Stomach (tissue), 19 donors: Measurements from ENCODE around the gene MAMDC2. TPM values are rescaled to one million over a fixed set of nuclear protein-coding genes. Genes with fewer than 3 reads are reported as not detected.

Experiments
- DNase-seq, 2 donors: peaks; one replicate each; pipeline versions ENCODE4 v3.0.0 to v3.0.0-alpha.2; 2013 to 2019
- H3K27ac ChIP-seq, 5 donors: fragments of 200-600 bp in 4 of 5; sonication (generic) in 4 of 5; one replicate each; pipeline ENCODE4 v1.5.1; 2013 to 2019; ENCODE audit warnings: mild to moderate bottlenecking in 1 of 5, moderate library complexity in 1 of 5
- H3K27me3 ChIP-seq, 3 donors: fragments of 200-600 bp; sonication (generic); one replicate each; pipeline ENCODE4 v1.5.1; 2017 to 2019; ENCODE audit warnings: mixed run types in 1 of 3
- H3K36me3 ChIP-seq, 4 donors: fragments of 200-600 bp; sonication (generic); 1 replicate in 3 of 4; 2 replicates in 1 of 4; pipeline ENCODE4 v1.5.1; 2016 to 2019
- H3K4me1 ChIP-seq, 4 donors: fragments of 200-600 bp; sonication (generic); one replicate each; pipeline ENCODE4 v1.5.1; 2016 to 2019
- H3K4me3 ChIP-seq, 4 donors: fragments of 200-600 bp; sonication (generic) in 3 of 4; one replicate each; pipeline ENCODE4 v1.5.1; 2016 to 2019; ENCODE audit warnings: mild to moderate bottlenecking in 1 of 4
- H3K9me3 ChIP-seq, 4 donors: fragments of 200-600 bp; sonication (generic); one replicate each; pipeline ENCODE4 v1.5.1; 2016 to 2019
- CTCF ChIP-seq, 7 experiments: fragments of 450-650 bp in 4 of 7; fragments of 200-600 bp in 3 of 7; sonication (generic) in 3 of 7; IDR thresholded peaks; one replicate each; pipeline ENCODE4 v1.5.1; 2016 to 2019; ENCODE audit warnings: antibody characterized with exemption in 7 of 7, control low read depth in 2 of 7, mild to moderate bottlenecking in 1 of 7
- EP300 ChIP-seq: sonication (generic); formaldehyde crosslinking; IDR thresholded peaks from one replicate; pipeline ENCODE4 v1.6.1; 2017; ENCODE audit warnings: antibody characterized with exemption
- POLR2A ChIP-seq, 4 donors: fragments of 450-650 bp; IDR thresholded peaks; one replicate each; pipeline ENCODE4 v1.6.1; 2016; ENCODE audit warnings: antibody characterized with exemption in 4 of 4, control low read depth in 2 of 4, mild to moderate bottlenecking in 1 of 4, moderate library complexity in 1 of 4
- POLR2AphosphoS5 ChIP-seq, 3 donors: sonication (generic); formaldehyde crosslinking; IDR thresholded peaks; one replicate each; pipeline ENCODE4 v1.6.1; 2016; ENCODE audit warnings: antibody characterized with exemption in 3 of 3
- WGBS, 5 donors: extraction: QIAGEN DNeasy Blood & Tissue Kit in 3 of 5; methylation state at CpG; one replicate each; pipeline versions ENCODE4 v1.1.5 to v1.1.7; 2013 to 2018; 5-methylcytosine and 5-hydroxymethylcytosine counted together
- intact Hi-C: fragments of 100-400 bp; cut with DNase I; formaldehyde crosslinking; loops from one replicate; pipeline ENCODE4 v1.15.1; 2023; ENCODE audit warnings: low total_unique reads
- long read RNA-seq, 10 donors: transcript quantifications; one replicate each; lab custom pipeline, GENCODE V29; 2026
- polyA plus RNA-seq, 3 donors: library from polyadenylated mRNA; stranded (reverse); fragments of 200-250 nt; gene quantifications; one replicate each; pipeline ENCODE4 v1.2.3, GENCODE V29; 2013
- total RNA-seq, 5 donors: library from RNA; depleted of rRNA; stranded (reverse); fragments of >200 nt; gene quantifications; one replicate each; pipeline versions ENCODE4 v1.1.0 to v1.2.3, GENCODE V29; 2014 to 2016
- donor health status: healthy with polysubstance abuse.
- donor health status: Bipolar disorder and iron deficiency.
- donor health status: healthy.

MAMDC2 gene
- total RNA-seq: 10 to 100 TPM in 4 of 5 donors, 1 to 10 TPM in 1; 7.2 to 91.4 (median 42.4) TPM
- polyA plus RNA-seq: 10 to 100 TPM in 2 of 3 donors, 1 to 10 TPM in 1; 7.0 to 16.2 (median 12.0) TPM
- long read RNA-seq, donor 1: 0 reads
- long read RNA-seq, donor 2, partial matches to known transcripts: 0 of 2 reads
- long read RNA-seq, donor 2, other reads (novel, unspliced or antisense): 0 of 2 reads
- long read RNA-seq, donor 3: 0 reads
- long read RNA-seq, donor 4: 0 reads
- long read RNA-seq, donor 5, partial matches to known transcripts: 0 of 1 reads
- long read RNA-seq, donor 5, other reads (novel, unspliced or antisense): 0 of 1 reads
- long read RNA-seq, donor 6: 0 reads
- long read RNA-seq, donor 7, partial matches to known transcripts: 0 of 2 reads
- long read RNA-seq, donor 7, other reads (novel, unspliced or antisense): 0 of 2 reads
- long read RNA-seq, donor 8, partial matches to known transcripts: 0 of 2 reads
- long read RNA-seq, donor 8, other reads (novel, unspliced or antisense): 0 of 2 reads
- long read RNA-seq, donor 9: 0 reads
- long read RNA-seq, donor 10: 0 reads

GRCh38 chr9:70043689-70044489 lies at the start of gene MAMDC2:
Gene MAMDC2, plus strand, starts transcription at chr9:70043848. Its CDS starts 350 bp downstream, at chr9:70044198.
- H3K27ac ChIP-seq: peak within 1 kb of the TSS; percentile 16 to 88 (median 82)
- intact Hi-C loops: no loop called here
- TF ChIP-seq EP300 (no peak), POLR2AphosphoS5 (IDR thresholded peaks at IDR 0.05) (peak in 2 of 3 donors; percentile 21 to 62)

GRCh38 chr9:69995846-69996245 lies 47.8 kb upstream of the MAMDC2 start:
- Histone ChIP-seq H3K4me3 (no peak overlapping the region), H3K36me3 (no peaks in the 10 kb centered on the region), H3K27me3 (no peaks in the 10 kb centered on the region), H3K9me3 (no peaks in the 10 kb centered on the region), H3K4me1 (peaks cover 0 to 8% (median 2%) of the 10 kb centered on the region in 4 donors), H3K27ac (no peak overlapping the region)
- intact Hi-C loops: no loop called here
- TF ChIP-seq POLR2A (IDR thresholded peaks at IDR 0.05) (no peak), CTCF (IDR thresholded peaks at IDR 0.05) (no peak)
- DNase-seq: no peak
- WGBS, 5 donors: 90 to 100% (median 95%) methylated on average over 1 of the region's 1 CpG

More at GRCh38 chr9:70043689-70044489, at the start of gene MAMDC2:
- Histone ChIP-seq H3K27me3 (peaks cover 0 to 20% (median 8%) of the 10 kb centered on the region in 3 donors), H3K4me3 (peak within 1 kb of the TSS; percentile 53 to 68 (median 61)), H3K4me1 (peaks cover 7 to 70% (median 44%) of the 10 kb centered on the region in 4 donors), H3K36me3 (no peaks in the 10 kb centered on the region), H3K9me3 (no peaks in the 10 kb centered on the region)
- peak; percentile 27 to 67 for DNase-seq
- 1 to 4% (median 3%) methylated on average over 30 to 55 of the region's 55 CpGs for WGBS, 5 donors

GRCh38 chr9:69996967-69997366 lies 46.7 kb upstream of the MAMDC2 start:
- intact Hi-C loops: no loop called here

GRCh38 chr9:69997524-69997923 lies 46.1 kb upstream of the MAMDC2 start:
- no peak for DNase-seq
- no peak for TF ChIP-seq POLR2A (IDR thresholded peaks at IDR 0.05)
- no peak for TF ChIP-seq POLR2AphosphoS5 (IDR thresholded peaks at IDR 0.05)
- TF ChIP-seq CTCF (IDR thresholded peaks at IDR 0.05): no peak
- TF ChIP-seq EP300: no peak
- no peaks in the 10 kb centered on the region for H3K36me3 ChIP-seq
- no peaks in the 10 kb centered on the region for H3K27me3 ChIP-seq
- H3K4me1 ChIP-seq: peaks cover 0 to 8% (median 2%) of the 10 kb centered on the region in 4 donors
- H3K9me3 ChIP-seq: no peaks in the 10 kb centered on the region
- no peak overlapping the region for H3K4me3 ChIP-seq
- peak overlapping the region in 1 of 5 donors; percentile 16 for H3K27ac ChIP-seq
- intact Hi-C loops: no loop called here
- WGBS, 5 donors: 83 to 93% (median 87%) methylated on average over 2 of the region's 2 CpGs

More at GRCh38 chr9:69996967-69997366, 46.7 kb upstream of the MAMDC2 start:
- no peaks in the 10 kb centered on the region for H3K9me3 ChIP-seq
- no peak overlapping the region for H3K4me3 ChIP-seq
- WGBS, 5 donors: 28 to 55% (median 34%) methylated on average over 2 of the region's 2 CpGs
- no peaks in the 10 kb centered on the region for H3K27me3 ChIP-seq
- H3K36me3 ChIP-seq: no peaks in the 10 kb centered on the region
- DNase-seq: no peak
- TF ChIP-seq POLR2AphosphoS5 (IDR thresholded peaks at IDR 0.05) (peak in 1 of 3 donors; percentile 59), EP300 (no peak), CTCF (IDR thresholded peaks at IDR 0.05) (no peak), POLR2A (IDR thresholded peaks at IDR 0.05) (no peak)
- H3K27ac ChIP-seq: peak overlapping the region in 1 of 5 donors; percentile 16
- peaks cover 0 to 8% (median 2%) of the 10 kb centered on the region in 4 donors for H3K4me1 ChIP-seq
